ENCODE data around the gene ACO1.

ACO1 gene

GRCh38 chr9:32502464-32502863 lies 118.0 kb downstream of the ACO1 start:
- no peak for DNase-seq

GRCh38 chr9:32503008-32503407 lies 118.6 kb downstream of the ACO1 start:
- no peak for DNase-seq

Measured in activated CD8-positive, alpha-beta memory T cell treated with anti-CD3 and anti-CD28 coated beads, Interleukin-2, amount 50 U/mL, for 48 hours (primary cell).